Astrocyte (in vitro differentiated cells and primary cell): Measurements from ENCODE around the gene NXNL2. TPM values are rescaled to one million over a fixed set of nuclear protein-coding genes. Genes with fewer than 3 reads are reported as not detected.
A peak's percentile ranks its signal among the peaks of the same experiment; 100 is the strongest.

Experiments
- DNase-seq: peaks from one replicate; pipeline ENCODE4 v3.0.0-alpha.2; 2010; ENCODE audit warnings: low read depth
- FAIRE-seq: peaks from 2 replicates; lab custom pipeline; 2011; peaks lifted over from hg19 to GRCh38; lab: Jason Lieb, UNC
- H2AFZ ChIP-seq: 2 replicates; pipeline ENCODE4 v1.6.0; 2012; ENCODE audit warnings: low read depth, low read length, inconsistent platforms
- H3K27ac ChIP-seq: 2 replicates; pipeline ENCODE4 v1.5.1; 2011; ENCODE audit warnings: low read depth, low read length, inconsistent platforms
- H3K27me3 ChIP-seq: 2 replicates; pipeline ENCODE4 v1.6.0; 2011; ENCODE audit warnings: low read length, inconsistent platforms; ENCODE audit not compliant: insufficient read depth
- H3K36me3 ChIP-seq: 2 replicates; pipeline ENCODE4 v1.5.1; 2011; ENCODE audit warnings: low read length, inconsistent platforms; ENCODE audit not compliant: insufficient read depth
- H3K4me1 ChIP-seq: 2 replicates; pipeline ENCODE4 v1.5.1; 2011; ENCODE audit warnings: low read length, inconsistent platforms; ENCODE audit not compliant: insufficient read depth
- H3K4me2 ChIP-seq: 2 replicates; pipeline ENCODE4 v1.6.0; 2012; ENCODE audit warnings: low read length, inconsistent platforms
- H3K4me3 ChIP-seq: 2 replicates; pipeline ENCODE4 v1.5.1; 2011; ENCODE audit warnings: low read depth, mild to moderate bottlenecking, low read length, inconsistent platforms; ENCODE audit not compliant: insufficient read depth
- H3K79me2 ChIP-seq: 2 replicates; pipeline ENCODE4 v1.6.0; 2012; ENCODE audit warnings: mild to moderate bottlenecking, low read length, inconsistent platforms; ENCODE audit not compliant: insufficient read depth
- H3K9ac ChIP-seq: 2 replicates; pipeline ENCODE4 v1.6.0; 2012; ENCODE audit warnings: mild to moderate bottlenecking, low read length, inconsistent platforms
- H3K9me3 ChIP-seq: 2 replicates; pipeline ENCODE4 v1.5.1; 2012; ENCODE audit warnings: low read depth, mild to moderate bottlenecking, low read length, inconsistent platforms; ENCODE audit not compliant: insufficient read depth
- H4K20me1 ChIP-seq: 2 replicates; pipeline ENCODE4 v1.6.0; 2012; ENCODE audit warnings: low read length, inconsistent platforms; ENCODE audit not compliant: insufficient read depth
- H3K27ac Mint-ChIP-seq: one replicate; pipeline ENCODE4 v1.8.0; 2021; ENCODE audit warnings: mild to moderate bottlenecking, mixed read lengths; ENCODE audit not compliant: unreplicated experiment
- H3K27me3 Mint-ChIP-seq: one replicate; pipeline ENCODE4 v1.8.0; 2021; ENCODE audit warnings: low read depth, mixed read lengths; ENCODE audit not compliant: unreplicated experiment
- H3K36me3 Mint-ChIP-seq: one replicate; pipeline ENCODE4 v1.8.0; 2021; ENCODE audit warnings: low read depth, mixed read lengths; ENCODE audit not compliant: unreplicated experiment
- H3K4me1 Mint-ChIP-seq: one replicate; pipeline ENCODE4 v1.8.0; 2021; ENCODE audit warnings: low read depth, mixed read lengths; ENCODE audit not compliant: unreplicated experiment
- H3K4me3 Mint-ChIP-seq: one replicate; pipeline ENCODE4 v1.8.0; 2021; ENCODE audit warnings: mild to moderate bottlenecking, moderate library complexity, mixed read lengths; ENCODE audit not compliant: unreplicated experiment
- H3K9me3 Mint-ChIP-seq: one replicate; pipeline ENCODE4 v1.8.0; 2021; ENCODE audit warnings: mild to moderate bottlenecking, mixed read lengths; ENCODE audit not compliant: unreplicated experiment
- EZH2 ChIP-seq: IDR thresholded peaks from 2 replicates; pipeline ENCODE4 v1.6.1; 2012; ENCODE audit warnings: mild to moderate bottlenecking, low read length, inconsistent platforms; ENCODE audit not compliant: insufficient read depth
- total RNA-seq: library from RNA; stranded (reverse); gene quantifications from 2 replicates; pipeline ENCODE4 v1.2.1, GENCODE V29; 2021
- TF ChIP-seq, protein P1 (sequence below): IDR thresholded peaks from 2 replicates; pipeline ENCODE4 v1.5.1; 2011; ENCODE audit warnings: low read depth, mild to moderate bottlenecking, inconsistent platforms, low read length, moderate library complexity; ENCODE audit not compliant: insufficient read depth

Gene NXNL2
- total RNA-seq, 1 donor from 2014 or later = 1.6 TPM

DNA sequence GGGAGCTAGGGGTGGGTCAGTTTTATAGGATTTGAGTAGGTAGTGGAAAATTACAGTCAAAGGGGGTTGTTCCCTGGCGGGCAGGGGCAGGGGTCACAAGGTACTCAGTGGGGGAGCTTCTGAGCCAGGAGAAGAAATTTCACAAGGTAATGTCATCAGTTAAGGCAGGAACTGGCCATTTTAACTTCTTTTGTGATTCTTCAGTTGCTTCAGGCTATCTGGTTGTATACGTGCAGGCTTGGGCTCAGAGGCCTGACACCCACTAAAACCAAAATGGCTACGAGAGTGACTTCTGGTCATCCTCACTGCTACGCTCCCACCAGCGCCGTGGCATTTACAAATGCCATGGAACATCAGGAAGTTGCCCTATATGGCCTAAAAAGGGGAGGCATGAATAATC, 20.7 kb upstream of the NXNL2 start:
- H3K36me3 Mint-ChIP-seq = no peaks in the 10 kb centered on the region
- peak overlapping the region; percentile 42 for H3K27ac Mint-ChIP-seq
- Histone ChIP-seq H3K9ac (no peak overlapping the region), H3K79me2 (no peaks in the 10 kb centered on the region), H3K4me2 (no peak overlapping the region), H3K4me1 (no peaks in the 10 kb centered on the region), H4K20me1 (no peaks in the 10 kb centered on the region), H3K9me3 (no peaks in the 10 kb centered on the region), H3K4me3 (no peak overlapping the region), H2AFZ (no peak overlapping the region), H3K27ac (no peak overlapping the region), H3K36me3 (no peaks in the 10 kb centered on the region), H3K27me3 (no peaks in the 10 kb centered on the region)
- H3K4me3 Mint-ChIP-seq = no peak overlapping the region
- no peak for DNase-seq
- peaks cover 9% of the 10 kb centered on the region for H3K4me1 Mint-ChIP-seq
- H3K9me3 Mint-ChIP-seq = no peaks in the 10 kb centered on the region
- H3K27me3 Mint-ChIP-seq = no peaks in the 10 kb centered on the region
- FAIRE-seq = no peak
- TF ChIP-seq EZH2 = no peak
- TF ChIP-seq, protein P1, sequence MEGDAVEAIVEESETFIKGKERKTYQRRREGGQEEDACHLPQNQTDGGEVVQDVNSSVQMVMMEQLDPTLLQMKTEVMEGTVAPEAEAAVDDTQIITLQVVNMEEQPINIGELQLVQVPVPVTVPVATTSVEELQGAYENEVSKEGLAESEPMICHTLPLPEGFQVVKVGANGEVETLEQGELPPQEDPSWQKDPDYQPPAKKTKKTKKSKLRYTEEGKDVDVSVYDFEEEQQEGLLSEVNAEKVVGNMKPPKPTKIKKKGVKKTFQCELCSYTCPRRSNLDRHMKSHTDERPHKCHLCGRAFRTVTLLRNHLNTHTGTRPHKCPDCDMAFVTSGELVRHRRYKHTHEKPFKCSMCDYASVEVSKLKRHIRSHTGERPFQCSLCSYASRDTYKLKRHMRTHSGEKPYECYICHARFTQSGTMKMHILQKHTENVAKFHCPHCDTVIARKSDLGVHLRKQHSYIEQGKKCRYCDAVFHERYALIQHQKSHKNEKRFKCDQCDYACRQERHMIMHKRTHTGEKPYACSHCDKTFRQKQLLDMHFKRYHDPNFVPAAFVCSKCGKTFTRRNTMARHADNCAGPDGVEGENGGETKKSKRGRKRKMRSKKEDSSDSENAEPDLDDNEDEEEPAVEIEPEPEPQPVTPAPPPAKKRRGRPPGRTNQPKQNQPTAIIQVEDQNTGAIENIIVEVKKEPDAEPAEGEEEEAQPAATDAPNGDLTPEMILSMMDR = no peak

DNA sequence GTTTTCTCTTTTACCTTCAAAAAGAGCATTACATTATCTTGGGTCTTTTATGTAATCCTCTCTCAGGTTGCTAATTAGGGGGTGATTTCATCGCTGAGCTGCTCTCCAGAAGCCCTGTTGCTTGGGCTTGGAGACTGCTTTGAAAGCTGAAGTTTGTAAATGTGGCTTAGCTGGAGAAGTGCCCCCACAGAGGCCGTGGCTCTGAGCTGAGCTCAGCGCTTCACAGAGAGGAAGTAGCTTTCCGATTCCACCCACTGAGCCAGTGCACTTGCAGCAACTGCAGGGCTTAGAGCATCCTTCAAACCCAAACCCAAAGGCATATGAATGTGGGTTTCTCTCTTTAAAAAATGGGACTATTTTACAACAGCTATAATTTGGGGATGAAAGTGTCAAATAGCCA, 13.7 kb upstream of the NXNL2 start:
- no peaks in the 10 kb centered on the region for H3K79me2 ChIP-seq
- H3K27me3 ChIP-seq = no peaks in the 10 kb centered on the region
- H3K27ac Mint-ChIP-seq = no peak overlapping the region
- no peak overlapping the region for H3K27ac ChIP-seq
- H2AFZ ChIP-seq = no peak overlapping the region
- H3K9ac ChIP-seq = no peak overlapping the region
- peaks cover 16% of the 10 kb centered on the region for H3K4me1 Mint-ChIP-seq
- peaks cover 14% of the 10 kb centered on the region for H3K4me1 ChIP-seq
- no peak overlapping the region for H3K4me2 ChIP-seq
- no peaks in the 10 kb centered on the region for H4K20me1 ChIP-seq
- H3K27me3 Mint-ChIP-seq = no peaks in the 10 kb centered on the region
- TF ChIP-seq, protein P1 = no peak
- TF ChIP-seq EZH2 = no peak
- FAIRE-seq (no peak), DNase-seq (peak; percentile 26)
- peaks cover under 1% of the 10 kb centered on the region for H3K9me3 Mint-ChIP-seq
- no peaks in the 10 kb centered on the region for H3K36me3 ChIP-seq
- H3K9me3 ChIP-seq = no peaks in the 10 kb centered on the region
- H3K4me3 ChIP-seq = no peak overlapping the region
- H3K4me3 Mint-ChIP-seq = no peak overlapping the region
- H3K36me3 Mint-ChIP-seq = peaks cover under 1% of the 10 kb centered on the region

DNA sequence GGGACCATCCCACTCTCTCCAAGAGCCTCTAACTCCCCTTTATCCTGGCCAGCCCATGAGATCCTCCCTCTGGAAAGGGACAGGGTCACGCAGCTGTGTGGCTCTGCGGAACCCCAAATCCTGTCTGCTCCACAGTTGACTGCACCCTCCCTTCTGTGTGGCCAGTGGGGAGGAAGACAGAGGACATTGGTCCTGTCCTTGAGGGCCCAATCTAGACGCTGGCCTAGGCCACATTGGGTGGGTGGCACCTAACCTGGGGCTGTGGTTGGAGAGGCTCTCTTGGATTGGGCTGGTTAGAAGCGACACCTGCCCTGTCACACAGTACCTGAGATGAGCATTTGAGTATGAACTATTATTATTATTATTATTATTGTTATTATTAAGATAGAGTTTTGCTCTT, 12.6 kb upstream of the NXNL2 start:
- Mint-ChIP-seq H3K4me3 (no peak overlapping the region), H3K36me3 (peaks cover 2% of the 10 kb centered on the region), H3K4me1 (peaks cover 20% of the 10 kb centered on the region), H3K9me3 (peaks cover 3% of the 10 kb centered on the region), H3K27me3 (no peaks in the 10 kb centered on the region), H3K27ac (no peak overlapping the region)
- DNase-seq (no peak), FAIRE-seq (no peak)
- Histone ChIP-seq H2AFZ (no peak overlapping the region), H3K9ac (no peak overlapping the region), H3K79me2 (no peaks in the 10 kb centered on the region), H4K20me1 (no peaks in the 10 kb centered on the region), H3K36me3 (no peaks in the 10 kb centered on the region), H3K9me3 (no peaks in the 10 kb centered on the region), H3K4me1 (peaks cover 14% of the 10 kb centered on the region), H3K27me3 (no peaks in the 10 kb centered on the region), H3K4me2 (no peak overlapping the region), H3K4me3 (no peak overlapping the region), H3K27ac (no peak overlapping the region)
- TF ChIP-seq, protein P1 = no peak
- no peak for TF ChIP-seq EZH2
